ENCODE measurements around the gene ARHGAP10.

ARHGAP10 gene

GRCh38 chr4:148116969-148117368 is 385.1 kb downstream of the ARHGAP10 start:
- DNase-seq (ENCODE audit: low read depth in 2 of 3, low spot score in 1 of 3) = no peak

- no peak for DNase-seq (ENCODE audit: low read depth in 2 of 3, low spot score in 1 of 3)
Measured at GRCh38 chr4:148118179-148118578, 386.3 kb downstream of the ARHGAP10 start.

GRCh38 chr4:148118633-148119032 is 386.7 kb downstream of the ARHGAP10 start:
- DNase-seq (ENCODE audit: low read depth in 2 of 3, low spot score in 1 of 3) = no peak

GRCh38 chr4:148120216-148120615 is 388.3 kb downstream of the ARHGAP10 start:
- no peak for DNase-seq (ENCODE audit: low read depth in 2 of 3, low spot score in 1 of 3)

All from stimulated activated CD4-positive, alpha-beta T cell treated with anti-CD3 and anti-CD28 coated beads, Interleukin-12 subunit alpha, Interleukin-12 subunit beta, amount 100 ng/mL, for 48 hours (primary cell).